Measurements from ENCODE around the gene RAB31. TPM values are rescaled to one million over a fixed set of nuclear protein-coding genes. Genes with fewer than 3 reads are reported as not detected.
"Not testable (repeated sequence)": the region's sequence is repeated elsewhere in the genome, so short reads cannot be mapped to it uniquely, and the experiment has no call there.

Gene RAB31
- total RNA-seq, 4 donors from 2014 or later: 3.2 to 7.1 (median 4.4) TPM

DNA sequence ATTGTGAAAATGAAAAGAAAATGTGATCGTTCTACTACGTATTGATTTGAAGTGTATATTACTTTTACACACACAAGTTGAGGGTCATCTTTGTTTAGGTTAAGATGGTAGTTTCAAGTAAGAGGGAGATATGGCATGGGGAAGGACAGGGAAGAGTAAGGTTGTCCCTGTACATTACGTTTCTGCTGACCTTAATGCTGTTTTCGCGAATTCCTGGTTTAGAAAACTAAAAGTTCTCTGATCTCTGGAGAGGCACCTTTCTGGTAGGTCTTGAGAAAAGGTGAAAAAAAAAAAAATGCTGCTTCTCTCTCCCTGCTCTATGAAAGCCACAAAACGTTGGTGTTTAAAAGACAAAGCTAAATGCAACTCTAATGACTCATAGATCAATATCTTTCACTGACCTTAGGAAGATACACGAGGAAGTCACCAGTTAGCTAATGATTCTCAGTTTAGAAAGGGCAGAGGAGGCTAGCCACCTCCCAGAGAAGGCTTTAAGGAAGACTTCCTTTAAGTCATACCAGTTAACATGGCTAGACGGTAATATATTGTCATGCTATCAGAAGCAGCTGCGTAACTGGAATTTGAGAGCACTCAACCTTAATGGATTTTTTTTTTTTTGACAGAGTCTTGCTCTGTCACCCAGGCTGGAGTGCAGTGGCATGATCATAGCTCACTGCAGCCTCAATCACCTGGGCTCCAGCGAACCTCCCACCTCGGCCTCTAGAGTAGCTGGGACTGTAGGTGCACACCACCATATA is 190.9 kb downstream of the RAB31 start:
- intact Hi-C loops (cut with DNase I; ENCODE audit: low total_unique reads): no loop called here
- Histone ChIP-seq H3K9me3 (no peaks in the 10 kb centered on the region), H3K27ac (no peak overlapping the region), H3K36me3 (no peaks in the 10 kb centered on the region), H3K27me3 (no peaks in the 10 kb centered on the region), H3K4me3 (no peak overlapping the region), H3K4me1 (no peaks in the 10 kb centered on the region)
- no peak for DNase-seq
- no peak for ATAC-seq
- in situ Hi-C loops (cut with MboI; ENCODE audit: low sequenced_read_pairs in 4 of 4): no loop called here
- no peak for TF ChIP-seq POLR2A (IDR thresholded peaks at IDR 0.05)
- TF ChIP-seq, protein P1, sequence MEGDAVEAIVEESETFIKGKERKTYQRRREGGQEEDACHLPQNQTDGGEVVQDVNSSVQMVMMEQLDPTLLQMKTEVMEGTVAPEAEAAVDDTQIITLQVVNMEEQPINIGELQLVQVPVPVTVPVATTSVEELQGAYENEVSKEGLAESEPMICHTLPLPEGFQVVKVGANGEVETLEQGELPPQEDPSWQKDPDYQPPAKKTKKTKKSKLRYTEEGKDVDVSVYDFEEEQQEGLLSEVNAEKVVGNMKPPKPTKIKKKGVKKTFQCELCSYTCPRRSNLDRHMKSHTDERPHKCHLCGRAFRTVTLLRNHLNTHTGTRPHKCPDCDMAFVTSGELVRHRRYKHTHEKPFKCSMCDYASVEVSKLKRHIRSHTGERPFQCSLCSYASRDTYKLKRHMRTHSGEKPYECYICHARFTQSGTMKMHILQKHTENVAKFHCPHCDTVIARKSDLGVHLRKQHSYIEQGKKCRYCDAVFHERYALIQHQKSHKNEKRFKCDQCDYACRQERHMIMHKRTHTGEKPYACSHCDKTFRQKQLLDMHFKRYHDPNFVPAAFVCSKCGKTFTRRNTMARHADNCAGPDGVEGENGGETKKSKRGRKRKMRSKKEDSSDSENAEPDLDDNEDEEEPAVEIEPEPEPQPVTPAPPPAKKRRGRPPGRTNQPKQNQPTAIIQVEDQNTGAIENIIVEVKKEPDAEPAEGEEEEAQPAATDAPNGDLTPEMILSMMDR (IDR thresholded peaks at IDR 0.05 in 4 of 5, conservative IDR thresholded peaks at IDR 0.05 in 1 of 5): no peak

DNA sequence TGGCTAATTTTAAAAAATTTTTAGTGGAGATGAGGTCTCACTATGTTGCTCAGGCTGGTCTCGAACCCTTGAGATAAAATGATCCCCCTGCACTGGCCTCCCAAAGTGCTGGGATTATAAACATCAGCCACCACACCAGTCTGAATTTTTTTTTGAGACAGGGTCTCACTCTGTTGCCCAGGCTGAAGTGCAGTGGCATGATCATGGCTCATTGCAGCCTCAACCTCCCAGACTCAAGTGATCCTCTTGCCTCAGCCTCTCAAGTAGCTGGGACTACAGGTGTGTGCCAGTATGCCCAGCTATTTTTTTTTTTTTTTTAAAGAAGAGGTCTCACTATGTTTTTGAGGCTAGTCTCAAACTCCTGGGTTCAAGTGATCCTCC is 191.4 kb downstream of the RAB31 start:
- ATAC-seq; H3K27ac ChIP-seq; in situ Hi-C loops (cut with MboI; ENCODE audit: low sequenced_read_pairs in 4 of 4); H3K27me3 ChIP-seq; DNase-seq; H3K36me3 ChIP-seq; H3K4me1 ChIP-seq; H3K9me3 ChIP-seq; intact Hi-C loops (cut with DNase I; ENCODE audit: low total_unique reads); H3K4me3 ChIP-seq: not testable (repeated sequence)

DNA sequence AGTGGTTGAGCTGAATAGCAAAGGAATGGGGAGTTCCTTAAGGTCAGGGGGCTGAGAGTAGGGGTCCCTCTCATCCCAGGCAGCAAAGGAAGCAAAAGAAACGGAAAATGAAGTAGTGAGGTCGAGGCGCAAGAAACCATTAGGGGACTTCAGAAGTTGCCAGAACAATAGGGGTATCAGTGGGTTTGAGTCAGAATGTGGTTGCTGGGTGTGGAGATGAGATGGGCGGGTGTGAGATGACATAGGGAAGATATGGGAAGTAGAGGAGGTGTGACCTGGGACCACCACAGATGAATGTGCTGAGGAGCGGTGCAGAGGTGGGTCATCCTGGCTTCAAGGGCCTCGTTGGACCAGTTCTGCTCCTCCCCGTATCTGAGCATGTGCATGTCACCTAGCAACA is 192.6 kb downstream of the RAB31 start:
- no peak overlapping the region for H3K4me3 ChIP-seq
- no peak for TF ChIP-seq POLR2A (IDR thresholded peaks at IDR 0.05)
- TF ChIP-seq, protein P1 (IDR thresholded peaks at IDR 0.05 in 4 of 5, conservative IDR thresholded peaks at IDR 0.05 in 1 of 5): no peak
- intact Hi-C loops (cut with DNase I; ENCODE audit: low total_unique reads) (no loop called here), in situ Hi-C loops (cut with MboI; ENCODE audit: low sequenced_read_pairs in 4 of 4) (loop anchor here in 2 of 4 donors (25.0 kb wide), 1 partner anchor 88 kb away; no protein-coding TSS in a partner anchor)
- no peaks in the 10 kb centered on the region for H3K9me3 ChIP-seq
- DNase-seq (no peak), ATAC-seq (no peak)
- H3K4me1 ChIP-seq: no peaks in the 10 kb centered on the region
- H3K27me3 ChIP-seq: no peaks in the 10 kb centered on the region
- no peak overlapping the region for H3K27ac ChIP-seq
- H3K36me3 ChIP-seq: no peaks in the 10 kb centered on the region

GRCh38 chr18:9901377-9901776 is 193.3 kb downstream of the RAB31 start:
- DNase-seq (peak in 1 of 2 donors; percentile 54), ATAC-seq (peak; percentile 34 to 56)

DNA sequence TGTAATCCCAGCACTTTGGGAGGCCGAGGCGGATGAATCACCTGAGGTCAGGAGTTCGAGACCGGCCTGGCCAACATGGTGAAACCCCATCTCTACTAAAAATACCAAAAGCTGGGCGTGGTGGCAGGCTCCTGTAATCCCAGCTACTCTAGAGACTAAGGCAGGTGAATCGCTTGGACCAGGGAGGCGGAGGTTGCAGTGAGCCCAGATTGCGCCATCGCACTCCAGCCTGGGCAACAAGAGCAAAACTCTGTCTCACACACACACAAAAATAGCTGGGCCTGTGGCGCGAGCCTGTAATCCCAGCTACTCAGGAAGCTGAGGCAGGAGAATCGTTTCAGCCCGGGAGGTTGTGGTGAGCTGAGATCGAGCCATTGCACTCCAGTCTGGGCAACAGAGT is 194.2 kb downstream of the RAB31 start:
- H3K4me1 ChIP-seq; H3K4me3 ChIP-seq; H3K9me3 ChIP-seq; intact Hi-C loops (cut with DNase I; ENCODE audit: low total_unique reads); H3K36me3 ChIP-seq; H3K27me3 ChIP-seq: not testable (repeated sequence)
- in situ Hi-C loops (cut with MboI; ENCODE audit: low sequenced_read_pairs in 4 of 4): loop anchor here in 2 of 4 donors (25.0 kb wide), 1 partner anchor 90 kb away; no protein-coding TSS in a partner anchor
- peak overlapping the region; percentile 21 to 60 (median 30) for H3K27ac ChIP-seq
- DNase-seq (peak; percentile 29 to 79), ATAC-seq (peak; percentile 55 to 79)

More at GRCh38 chr18:9901377-9901776, 193.3 kb downstream of the RAB31 start:
- TF ChIP-seq, protein P1 (IDR thresholded peaks at IDR 0.05 in 4 of 5, conservative IDR thresholded peaks at IDR 0.05 in 1 of 5): no peak
- TF ChIP-seq POLR2A (IDR thresholded peaks at IDR 0.05): no peak
- H3K4me1 ChIP-seq: no peaks in the 10 kb centered on the region
- intact Hi-C loops (cut with DNase I; ENCODE audit: low total_unique reads) (no loop called here), in situ Hi-C loops (cut with MboI; ENCODE audit: low sequenced_read_pairs in 4 of 4) (loop anchor here in 2 of 4 donors (25.0 kb wide), 1 partner anchor 89 kb away; no protein-coding TSS in a partner anchor)
- no peaks in the 10 kb centered on the region for H3K9me3 ChIP-seq
- peak overlapping the region in 2 of 4 donors; percentile 29 to 50 for H3K27ac ChIP-seq
- H3K4me3 ChIP-seq: no peak overlapping the region
- no peaks in the 10 kb centered on the region for H3K36me3 ChIP-seq
- no peaks in the 10 kb centered on the region for H3K27me3 ChIP-seq

Data from gastrocnemius medialis (tissue), 4 donors.